Testis (tissue), 2 donors: Measurements from ENCODE around the gene CDYL.

ENCODE experiments used
- POLR2A ChIP-seq: fragments of 450-650 bp; IDR thresholded peaks from one replicate; pipeline ENCODE4 v1.6.1; 2017; ENCODE audit warnings: antibody characterized with exemption, mild to moderate bottlenecking, moderate library complexity
- TF ChIP-seq, protein P1 (sequence below), 3 experiments: fragments of 450-650 bp in 2 of 3; fragments of 200-600 bp in 1 of 3; sonication (generic) in 1 of 3; IDR thresholded peaks; one replicate each; pipeline ENCODE4 v1.5.1; 2016 to 2019; ENCODE audit warnings: antibody characterized with exemption in 3 of 3, mild to moderate bottlenecking in 2 of 3, moderate library complexity in 1 of 3

DNA sequence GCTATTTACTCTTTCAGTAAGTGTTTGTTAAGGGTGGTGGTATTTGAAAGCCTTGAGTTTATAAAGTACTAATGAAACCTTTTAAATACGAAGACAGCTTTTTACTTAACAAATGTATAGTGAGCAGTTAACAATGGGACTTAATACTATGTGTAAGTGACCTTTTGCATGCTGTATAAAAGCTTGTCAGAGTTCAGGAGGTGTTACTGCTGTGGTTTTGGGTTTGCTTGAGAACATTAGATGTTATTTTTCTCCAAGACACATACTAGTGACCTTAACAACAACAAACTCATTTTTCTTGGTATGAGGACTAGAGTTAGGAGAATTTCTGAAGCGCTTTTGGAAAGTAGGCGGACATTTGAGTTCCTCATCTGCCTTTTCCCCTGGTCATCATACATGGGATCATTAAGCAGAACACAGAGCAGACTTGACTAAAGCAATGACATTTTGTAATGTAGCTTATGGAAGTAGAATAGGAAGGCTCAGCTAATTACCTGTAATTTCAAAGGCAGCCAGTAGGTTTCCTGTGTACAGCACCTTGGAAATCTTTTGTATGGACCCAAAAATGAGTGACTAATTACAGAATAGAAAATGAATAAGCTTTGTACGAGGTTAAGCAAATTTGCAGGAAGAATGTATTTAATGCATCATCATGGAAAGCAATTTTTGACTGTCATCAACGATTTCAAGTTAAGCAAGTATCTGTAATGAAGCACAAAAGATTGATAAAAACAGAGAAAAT lies 14.1 kb downstream of the CDYL start:
- TF ChIP-seq, protein P1, sequence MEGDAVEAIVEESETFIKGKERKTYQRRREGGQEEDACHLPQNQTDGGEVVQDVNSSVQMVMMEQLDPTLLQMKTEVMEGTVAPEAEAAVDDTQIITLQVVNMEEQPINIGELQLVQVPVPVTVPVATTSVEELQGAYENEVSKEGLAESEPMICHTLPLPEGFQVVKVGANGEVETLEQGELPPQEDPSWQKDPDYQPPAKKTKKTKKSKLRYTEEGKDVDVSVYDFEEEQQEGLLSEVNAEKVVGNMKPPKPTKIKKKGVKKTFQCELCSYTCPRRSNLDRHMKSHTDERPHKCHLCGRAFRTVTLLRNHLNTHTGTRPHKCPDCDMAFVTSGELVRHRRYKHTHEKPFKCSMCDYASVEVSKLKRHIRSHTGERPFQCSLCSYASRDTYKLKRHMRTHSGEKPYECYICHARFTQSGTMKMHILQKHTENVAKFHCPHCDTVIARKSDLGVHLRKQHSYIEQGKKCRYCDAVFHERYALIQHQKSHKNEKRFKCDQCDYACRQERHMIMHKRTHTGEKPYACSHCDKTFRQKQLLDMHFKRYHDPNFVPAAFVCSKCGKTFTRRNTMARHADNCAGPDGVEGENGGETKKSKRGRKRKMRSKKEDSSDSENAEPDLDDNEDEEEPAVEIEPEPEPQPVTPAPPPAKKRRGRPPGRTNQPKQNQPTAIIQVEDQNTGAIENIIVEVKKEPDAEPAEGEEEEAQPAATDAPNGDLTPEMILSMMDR (IDR thresholded peaks at IDR 0.05): peak in 1 of 3 experiments; percentile 8
- TF ChIP-seq POLR2A: no peak
